Neuronal stem cell (in vitro differentiated cells): Measurements from ENCODE around the gene PTGES2.
A peak's percentile ranks its signal among the peaks of the same experiment; 100 is the strongest.

ENCODE experiments used
- DNase-seq: peaks from one replicate; pipeline ENCODE4 v3.0.0-alpha.2; 2013; ENCODE audit warnings: low spot score
- H2AFZ ChIP-seq: one replicate; pipeline ENCODE4 v1.6.1; 2013; ENCODE audit warnings: mild to moderate bottlenecking, low read length, inconsistent platforms
- H2AK5ac ChIP-seq: 2 replicates; pipeline ENCODE4 v1.6.1; 2013; ENCODE audit warnings: low read depth, mild to moderate bottlenecking, inconsistent platforms, low read length, moderate library complexity, mixed read lengths
- H2BK120ac ChIP-seq: 2 replicates; pipeline ENCODE4 v1.6.1; 2013; ENCODE audit warnings: low read depth, mild to moderate bottlenecking, inconsistent platforms, low read length, moderate library complexity, mixed read lengths
- H2BK12ac ChIP-seq: one replicate; pipeline ENCODE4 v1.6.1; 2013; ENCODE audit warnings: low read length, inconsistent platforms
- H2BK15ac ChIP-seq: 2 replicates; pipeline ENCODE4 v1.6.1; 2013; ENCODE audit warnings: mild to moderate bottlenecking, low read length, inconsistent platforms, mixed read lengths
- H2BK5ac ChIP-seq: one replicate; pipeline ENCODE4 v1.6.1; 2013; ENCODE audit warnings: inconsistent platforms, mild to moderate bottlenecking, low read length, moderate library complexity
- H3K14ac ChIP-seq: one replicate; pipeline ENCODE4 v1.6.1; 2013; ENCODE audit warnings: low read length, inconsistent platforms
- H3K18ac ChIP-seq: 2 replicates; pipeline ENCODE4 v1.6.1; 2013; ENCODE audit warnings: low read length, inconsistent platforms
- H3K23ac ChIP-seq: 2 replicates; pipeline ENCODE4 v1.6.1; 2013; ENCODE audit warnings: low read depth, mild to moderate bottlenecking, mixed read lengths, low read length, inconsistent platforms; ENCODE audit not compliant: poor library complexity
- H3K27ac ChIP-seq: replicated peaks from 3 replicates; pipeline ENCODE4 v1.5.1; 2013; ENCODE audit warnings: low read length, inconsistent platforms
- H3K27me3 ChIP-seq, 3 experiments: 2 replicates each; pipeline ENCODE4 v1.6.1; 2013; ENCODE audit warnings: low read length in 3 of 3, mild to moderate bottlenecking in 2 of 3, inconsistent platforms in 1 of 3, low read depth in 1 of 3, mixed read lengths in 1 of 3, moderate library complexity in 1 of 3; ENCODE audit not compliant: control insufficient read depth in 3 of 3, insufficient read depth in 3 of 3
- H3K36me3 ChIP-seq, 2 donors: replicated peaks in 1 of 2; 2 replicates each; pipeline ENCODE4 v1.6.1; 2013; ENCODE audit warnings: low read length in 2 of 2; ENCODE audit not compliant: control insufficient read depth in 2 of 2, insufficient read depth in 2 of 2
- H3K4ac ChIP-seq: 2 replicates; pipeline ENCODE4 v1.6.1; 2013; ENCODE audit warnings: inconsistent platforms, mild to moderate bottlenecking, low read length, moderate library complexity
- H3K4me1 ChIP-seq, 2 donors: 1 replicate in 1 of 2; 2 replicates in 1 of 2; pipeline ENCODE4 v1.6.1; 2013; ENCODE audit warnings: low read length in 2 of 2, low read depth in 1 of 2; ENCODE audit not compliant: control insufficient read depth in 2 of 2, insufficient read depth in 1 of 2
- H3K4me2 ChIP-seq: one replicate; pipeline ENCODE4 v1.6.1; 2013; ENCODE audit warnings: mild to moderate bottlenecking, low read length, inconsistent platforms; ENCODE audit not compliant: insufficient read depth, poor library complexity, severe bottlenecking
- H3K4me3 ChIP-seq, 2 donors: 2 replicates each; pipeline ENCODE4 v1.5.1; 2013; ENCODE audit warnings: low read length in 2 of 2, mild to moderate bottlenecking in 2 of 2, inconsistent platforms in 1 of 2, moderate library complexity in 1 of 2
- H3K79me1 ChIP-seq: one replicate; pipeline ENCODE4 v1.6.1; 2013; ENCODE audit warnings: low read depth, mild to moderate bottlenecking, inconsistent platforms, low read length, moderate library complexity
- H3K9ac ChIP-seq: one replicate; pipeline ENCODE4 v1.6.1; 2013; ENCODE audit warnings: mild to moderate bottlenecking, low read depth, low read length, inconsistent platforms; ENCODE audit not compliant: poor library complexity
- H3K9me3 ChIP-seq, 2 donors: replicated peaks in 1 of 2; 2 replicates each; pipeline versions ENCODE3 to v1.6.1; 2013; ENCODE audit warnings: low read length in 2 of 2, mild to moderate bottlenecking in 2 of 2, inconsistent platforms in 1 of 2, low read depth in 1 of 2, mixed read lengths in 1 of 2, moderate library complexity in 1 of 2; ENCODE audit not compliant: control insufficient read depth in 2 of 2, insufficient read depth in 1 of 2
- H4K8ac ChIP-seq: one replicate; pipeline ENCODE4 v1.6.1; 2013; ENCODE audit warnings: low read depth, mild to moderate bottlenecking, inconsistent platforms, low read length, moderate library complexity
- H4K91ac ChIP-seq: one replicate; pipeline ENCODE4 v1.6.1; 2013; ENCODE audit warnings: low read length, low read depth, mild to moderate bottlenecking, inconsistent platforms; ENCODE audit not compliant: poor library complexity
- WGBS, 2 donors: extraction: QIAGEN DNeasy Blood & Tissue Kit; methylation state at CpG; one replicate each; pipeline ENCODE4 v1.1.7; 2013; ENCODE audit warnings: missing lambda C conversion rate in 2 of 2, mixed read lengths in 1 of 2; ENCODE audit not compliant: insufficient read length in 2 of 2, insufficient replicate concordance in 1 of 2; ENCODE audit errors: extremely low coverage in 2 of 2; 5-methylcytosine and 5-hydroxymethylcytosine counted together

PTGES2 gene

GRCh38 chr9:128149001-128149701 lies 21.6 kb upstream of the PTGES2 start, which contains the start of gene LCN2:
LCN2 (plus strand) TSS chr9:128149453; CDS start chr9:128149526, 73 bp downstream.
- no peak within 1 kb of the TSS for H2BK120ac ChIP-seq
- DNase-seq = no peak
- H2AFZ ChIP-seq = peak within 1 kb of the TSS; percentile 72
- no peak within 1 kb of the TSS for H3K27ac ChIP-seq
- no peaks in the 10 kb centered on the region for H3K36me3 ChIP-seq
- H3K4me1 ChIP-seq = peaks cover 2 to 12% of the 10 kb centered on the region in 2 donors
- peak within 1 kb of the TSS; percentile 10 for H3K4ac ChIP-seq
- H4K91ac ChIP-seq = no peak within 1 kb of the TSS
- no peak within 1 kb of the TSS for H3K4me2 ChIP-seq
- no peaks in the 10 kb centered on the region for H3K9me3 ChIP-seq
- H3K18ac ChIP-seq = peak within 1 kb of the TSS; percentile 66
- H3K9ac ChIP-seq = no peak within 1 kb of the TSS
- H2BK12ac ChIP-seq = no peak within 1 kb of the TSS
- H3K23ac ChIP-seq = peak within 1 kb of the TSS; percentile 82
- peak within 1 kb of the TSS; percentile 72 for H4K8ac ChIP-seq
- peaks cover 1% of the 10 kb centered on the region for H3K79me1 ChIP-seq
- no CpG with 5 or more reads among the region's 9 CpGs for WGBS, 2 donors
- H2BK5ac ChIP-seq = peak within 1 kb of the TSS; percentile 59
- peak within 1 kb of the TSS in 1 of 2 donors; percentile 25 for H3K4me3 ChIP-seq
- peak within 1 kb of the TSS; percentile 73 for H3K14ac ChIP-seq
- peak within 1 kb of the TSS; percentile 89 for H2AK5ac ChIP-seq
- H3K27me3 ChIP-seq = no peaks in the 10 kb centered on the region
- peak within 1 kb of the TSS; percentile 78 for H2BK15ac ChIP-seq

- no peak for DNase-seq
- no peak overlapping the region for H3K9ac ChIP-seq
- H3K14ac ChIP-seq = no peak overlapping the region
- H2BK5ac ChIP-seq = peak overlapping the region; percentile 59
- H3K23ac ChIP-seq = peak overlapping the region; percentile 68
- no peak overlapping the region for H2BK12ac ChIP-seq
- no peak overlapping the region for H3K4ac ChIP-seq
- H3K4me1 ChIP-seq = peaks cover 2 to 12% of the 10 kb centered on the region in 2 donors
- H3K18ac ChIP-seq = peak overlapping the region; percentile 54
- no peaks in the 10 kb centered on the region for H3K79me1 ChIP-seq
- no peaks in the 10 kb centered on the region for H3K27me3 ChIP-seq
- no peaks in the 10 kb centered on the region for H3K9me3 ChIP-seq
- no peak overlapping the region for H3K4me2 ChIP-seq
- no peak overlapping the region for H2BK120ac ChIP-seq
- no peak overlapping the region for H4K8ac ChIP-seq
- peak overlapping the region; percentile 72 for H2AFZ ChIP-seq
- H2AK5ac ChIP-seq = peak overlapping the region; percentile 68
- H2BK15ac ChIP-seq = peak overlapping the region; percentile 78
- H3K27ac ChIP-seq = no peak overlapping the region
- no peaks in the 10 kb centered on the region for H3K36me3 ChIP-seq
- H3K4me3 ChIP-seq = no peak overlapping the region
- no CpG with 5 or more reads among the region's 5 CpGs for whole genome bisulfite sequencing, 2 donors
- H4K91ac ChIP-seq = no peak overlapping the region
Observed at GRCh38 chr9:128148509-128149000, 21.0 kb upstream of the PTGES2 start.

GRCh38 chr9:128146591-128147120 lies 19.1 kb upstream of the PTGES2 start:
- no peak overlapping the region for H3K27ac ChIP-seq
- no peak overlapping the region for H2BK120ac ChIP-seq
- H4K8ac ChIP-seq = no peak overlapping the region
- H3K36me3 ChIP-seq = no peaks in the 10 kb centered on the region
- H3K4ac ChIP-seq = no peak overlapping the region
- H3K18ac ChIP-seq = no peak overlapping the region
- H4K91ac ChIP-seq = no peak overlapping the region
- H2BK5ac ChIP-seq = no peak overlapping the region
- H2AFZ ChIP-seq = no peak overlapping the region
- peak overlapping the region; percentile 72 for H2AK5ac ChIP-seq
- no peak overlapping the region for H3K23ac ChIP-seq
- no peak overlapping the region for H2BK15ac ChIP-seq
- no peaks in the 10 kb centered on the region for H3K9me3 ChIP-seq
- H3K9ac ChIP-seq = no peak overlapping the region
- H3K14ac ChIP-seq = no peak overlapping the region
- H3K27me3 ChIP-seq = no peaks in the 10 kb centered on the region
- H2BK12ac ChIP-seq = no peak overlapping the region
- H3K4me2 ChIP-seq = no peak overlapping the region
- H3K79me1 ChIP-seq = no peaks in the 10 kb centered on the region
- DNase-seq = no peak
- H3K4me1 ChIP-seq = peaks cover 2 to 12% of the 10 kb centered on the region in 2 donors
- no peak overlapping the region for H3K4me3 ChIP-seq
- no CpG with 5 or more reads among the region's 8 CpGs for WGBS, 2 donors

GRCh38 chr9:128145951-128146351 lies 18.4 kb upstream of the PTGES2 start:
- H3K18ac ChIP-seq = no peak overlapping the region
- H3K9ac ChIP-seq = no peak overlapping the region
- H3K4ac ChIP-seq = no peak overlapping the region
- WGBS, 2 donors = no CpG with 5 or more reads among the region's 13 CpGs
- H3K23ac ChIP-seq = no peak overlapping the region
- no peaks in the 10 kb centered on the region for H3K27me3 ChIP-seq
- no peak overlapping the region for H2BK120ac ChIP-seq
- no peak overlapping the region for H3K27ac ChIP-seq
- no peak overlapping the region for H4K8ac ChIP-seq
- H3K9me3 ChIP-seq = no peaks in the 10 kb centered on the region
- peak overlapping the region; percentile 57 for H3K14ac ChIP-seq
- H2BK15ac ChIP-seq = peak overlapping the region; percentile 60
- H2BK5ac ChIP-seq = no peak overlapping the region
- H2AFZ ChIP-seq = no peak overlapping the region
- H3K79me1 ChIP-seq = no peaks in the 10 kb centered on the region
- peak overlapping the region; percentile 72 for H2AK5ac ChIP-seq
- peaks cover 2 to 12% of the 10 kb centered on the region in 2 donors for H3K4me1 ChIP-seq
- H2BK12ac ChIP-seq = no peak overlapping the region
- no peak overlapping the region for H4K91ac ChIP-seq
- H3K4me3 ChIP-seq = no peak overlapping the region
- H3K4me2 ChIP-seq = no peak overlapping the region
- H3K36me3 ChIP-seq = no peaks in the 10 kb centered on the region
- DNase-seq = no peak
